Activated T-helper 1 cell treated with anti-CD3 and anti-CD28 coated beads, Interleukin-12 subunit alpha, Interleukin-12 subunit beta, Interleukin-2, Interleukin-4 antibody, amounts not matched to agents 30 ng/mL and 10 ng/mL and 1 ng/mL, durations not matched to agents 14 hours and 24 hours and 36 hours (primary cell): ENCODE measurements around the gene OR5AC2. TPM values are rescaled to one million over a fixed set of nuclear protein-coding genes. Genes with fewer than 3 reads are reported as not detected.
A peak's percentile ranks its signal among the peaks of the same experiment; 100 is the strongest.

ENCODE experiments used
- DNase-seq: peaks from one replicate; pipeline ENCODE4 v3.0.0; 2021; ENCODE audit warnings: low spot score
- H3K27ac Mint-ChIP-seq: one replicate; pipeline ENCODE4 v1.8.0; 2021; ENCODE audit warnings: mild to moderate bottlenecking, mixed read lengths
- H3K27me3 Mint-ChIP-seq: one replicate; pipeline ENCODE4 v1.8.0; 2022; ENCODE audit warnings: mild to moderate bottlenecking, moderate library complexity, mixed read lengths; ENCODE audit not compliant: insufficient read depth
- H3K36me3 Mint-ChIP-seq: one replicate; pipeline ENCODE4 v1.8.0; 2021; ENCODE audit warnings: low read depth, mixed read lengths
- H3K4me1 Mint-ChIP-seq: one replicate; pipeline ENCODE4 v1.8.0; 2021; ENCODE audit warnings: low read depth, mixed read lengths
- H3K4me3 Mint-ChIP-seq: one replicate; pipeline ENCODE4 v1.8.0; 2021; ENCODE audit warnings: mild to moderate bottlenecking, moderate library complexity, mixed read lengths
- H3K9me3 Mint-ChIP-seq: one replicate; pipeline ENCODE4 v1.8.0; 2021; ENCODE audit warnings: mixed read lengths
- intact Hi-C: fragments of 100-400 bp; cut with micrococcal nuclease; formaldehyde crosslinking; loops from one replicate; pipeline ENCODE4 v1.15.1; 2024
- total RNA-seq: library from RNA; stranded (reverse); gene quantifications from 2 replicates; pipeline ENCODE4 v1.2.3, GENCODE V29; 2022

Gene OR5AC2
- not detected in 2 replicates for total RNA-seq

GRCh38 chr3:98086873-98087272 is at the start of gene OR5AC2:
TSS of gene OR5AC2 (plus strand) at chr3:98087173. CDS start at chr3:98087173, 0 bp downstream.
- Mint-ChIP-seq H3K4me3 (no peak within 1 kb of the TSS), H3K36me3 (no peaks in the 10 kb centered on the region)
- no peak for DNase-seq

GRCh38 chr3:98038286-98038685 is 48.7 kb upstream of the OR5AC2 start:
- Mint-ChIP-seq H3K36me3 (peaks cover 3% of the 10 kb centered on the region), H3K9me3 (peaks cover 11% of the 10 kb centered on the region), H3K27me3 (peaks cover 20% of the 10 kb centered on the region), H3K4me3 (peak overlapping the region; percentile 20), H3K27ac (peak overlapping the region; percentile 76), H3K4me1 (peaks cover 22% of the 10 kb centered on the region)
- DNase-seq: no peak
- intact Hi-C loops: loop anchor here (1.0 to 10.0 kb wide), 8 partner anchors 9 to 1777 kb away; partner anchors contain the start of genes CMSS1 and DCBLD2

More at GRCh38 chr3:98086873-98087272, at the start of gene OR5AC2:
- no peak within 1 kb of the TSS for H3K27ac Mint-ChIP-seq
- no peaks in the 10 kb centered on the region for H3K9me3 Mint-ChIP-seq
- peaks cover 5% of the 10 kb centered on the region for H3K27me3 Mint-ChIP-seq
- intact Hi-C loops: no loop called here
- H3K4me1 Mint-ChIP-seq: no peaks in the 10 kb centered on the region

GRCh38 chr3:98038876-98039275 is 48.1 kb upstream of the OR5AC2 start:
- Mint-ChIP-seq H3K27ac (peak overlapping the region; percentile 90), H3K4me1 (peaks cover 22% of the 10 kb centered on the region), H3K4me3 (peak overlapping the region; percentile 84), H3K27me3 (peaks cover 25% of the 10 kb centered on the region), H3K36me3 (peaks cover 3% of the 10 kb centered on the region), H3K9me3 (peaks cover 11% of the 10 kb centered on the region)
- no peak for DNase-seq
- intact Hi-C loops: loop anchor here (1.0 to 10.0 kb wide), 18 partner anchors 10 to 1776 kb away; partner anchors contain the start of genes ARL6, CLDND1, CMSS1 and CPOX

- peak; percentile 71 for DNase-seq
- Mint-ChIP-seq H3K9me3 (peaks cover 11% of the 10 kb centered on the region), H3K27me3 (peaks cover 27% of the 10 kb centered on the region), H3K27ac (peak overlapping the region; percentile 90), H3K36me3 (peaks cover 3% of the 10 kb centered on the region), H3K4me3 (peak overlapping the region; percentile 84), H3K4me1 (peaks cover 22% of the 10 kb centered on the region)
- intact Hi-C loops: loop anchor here (1.0 to 10.0 kb wide), 16 partner anchors 58 to 1775 kb away; partner anchors contain the start of genes ARL6, CLDND1, CMSS1 and CPOX
These were observed 47.5 kb upstream of the OR5AC2 start for GRCh38 chr3:98039322-98040024.

GRCh38 chr3:98041350-98041749 is 45.6 kb upstream of the OR5AC2 start:
- intact Hi-C loops: no loop called here
- H3K27me3 Mint-ChIP-seq: peaks cover 38% of the 10 kb centered on the region
- no peak overlapping the region for H3K4me3 Mint-ChIP-seq

GRCh38 chr3:98048586-98048985 is 38.4 kb upstream of the OR5AC2 start:
- peaks cover 37% of the 10 kb centered on the region for H3K27me3 Mint-ChIP-seq
- no peak for DNase-seq
- H3K9me3 Mint-ChIP-seq: no peaks in the 10 kb centered on the region
- H3K27ac Mint-ChIP-seq: no peak overlapping the region
- no peaks in the 10 kb centered on the region for H3K36me3 Mint-ChIP-seq
- intact Hi-C loops: no loop called here
- H3K4me3 Mint-ChIP-seq: no peak overlapping the region
- no peaks in the 10 kb centered on the region for H3K4me1 Mint-ChIP-seq

More at GRCh38 chr3:98041350-98041749, 45.6 kb upstream of the OR5AC2 start:
- no peak for DNase-seq
- Mint-ChIP-seq H3K9me3 (peaks cover 11% of the 10 kb centered on the region), H3K36me3 (peaks cover 3% of the 10 kb centered on the region), H3K27ac (no peak overlapping the region), H3K4me1 (peaks cover 22% of the 10 kb centered on the region)

GRCh38 chr3:98049271-98049670 is 37.7 kb upstream of the OR5AC2 start:
- Mint-ChIP-seq H3K4me1 (no peaks in the 10 kb centered on the region), H3K9me3 (no peaks in the 10 kb centered on the region), H3K36me3 (no peaks in the 10 kb centered on the region), H3K4me3 (no peak overlapping the region), H3K27ac (no peak overlapping the region), H3K27me3 (peaks cover 32% of the 10 kb centered on the region)
- no peak for DNase-seq
- intact Hi-C loops: no loop called here

- no peak for DNase-seq
- H3K27me3 Mint-ChIP-seq: peaks cover 10% of the 10 kb centered on the region
- H3K4me1 Mint-ChIP-seq: no peaks in the 10 kb centered on the region
- H3K27ac Mint-ChIP-seq: no peak overlapping the region
- H3K4me3 Mint-ChIP-seq: no peak overlapping the region
- no peaks in the 10 kb centered on the region for H3K36me3 Mint-ChIP-seq
- intact Hi-C loops: no loop called here
- no peaks in the 10 kb centered on the region for H3K9me3 Mint-ChIP-seq
These were observed 30.9 kb upstream of the OR5AC2 start for GRCh38 chr3:98056035-98056434.

- intact Hi-C loops: no loop called here
- no peaks in the 10 kb centered on the region for H3K4me1 Mint-ChIP-seq
- no peaks in the 10 kb centered on the region for H3K36me3 Mint-ChIP-seq
- DNase-seq: no peak
- H3K27ac Mint-ChIP-seq: no peak overlapping the region
- H3K4me3 Mint-ChIP-seq: no peak overlapping the region
- H3K27me3 Mint-ChIP-seq: peaks cover 7% of the 10 kb centered on the region
- H3K9me3 Mint-ChIP-seq: no peaks in the 10 kb centered on the region
These were observed 29.3 kb upstream of the OR5AC2 start for GRCh38 chr3:98057631-98058030.

- Mint-ChIP-seq H3K4me1 (no peaks in the 10 kb centered on the region), H3K9me3 (no peaks in the 10 kb centered on the region)
These were observed 28.6 kb upstream of the OR5AC2 start for GRCh38 chr3:98058244-98058960.

GRCh38 chr3:98068824-98069223 is 18.1 kb upstream of the OR5AC2 start:
- H3K36me3 Mint-ChIP-seq: no peaks in the 10 kb centered on the region
- no peaks in the 10 kb centered on the region for H3K9me3 Mint-ChIP-seq
- peaks cover 14% of the 10 kb centered on the region for H3K27me3 Mint-ChIP-seq
- no peaks in the 10 kb centered on the region for H3K4me1 Mint-ChIP-seq
- H3K4me3 Mint-ChIP-seq: no peak overlapping the region
- no peak for DNase-seq
- intact Hi-C loops: no loop called here
- H3K27ac Mint-ChIP-seq: no peak overlapping the region

More at GRCh38 chr3:98058244-98058960, 28.6 kb upstream of the OR5AC2 start:
- peaks cover 7% of the 10 kb centered on the region for H3K27me3 Mint-ChIP-seq
- no peak for DNase-seq
- no peaks in the 10 kb centered on the region for H3K36me3 Mint-ChIP-seq
- no peak overlapping the region for H3K27ac Mint-ChIP-seq
- intact Hi-C loops: no loop called here
- no peak overlapping the region for H3K4me3 Mint-ChIP-seq

GRCh38 chr3:98070840-98071239 is 16.1 kb upstream of the OR5AC2 start:
- peaks cover 14% of the 10 kb centered on the region for H3K27me3 Mint-ChIP-seq
- H3K9me3 Mint-ChIP-seq: no peaks in the 10 kb centered on the region
- H3K27ac Mint-ChIP-seq: no peak overlapping the region
- DNase-seq: no peak
- no peaks in the 10 kb centered on the region for H3K36me3 Mint-ChIP-seq
- intact Hi-C loops: no loop called here
- H3K4me3 Mint-ChIP-seq: no peak overlapping the region
- H3K4me1 Mint-ChIP-seq: no peaks in the 10 kb centered on the region

GRCh38 chr3:98073486-98073885 is 13.5 kb upstream of the OR5AC2 start:
- Mint-ChIP-seq H3K9me3 (no peaks in the 10 kb centered on the region), H3K36me3 (no peaks in the 10 kb centered on the region), H3K27ac (no peak overlapping the region), H3K27me3 (peaks cover 14% of the 10 kb centered on the region), H3K4me1 (no peaks in the 10 kb centered on the region), H3K4me3 (no peak overlapping the region)
- DNase-seq: no peak
- intact Hi-C loops: no loop called here
